Suppressor macrophage treated with lipopolysaccharide for 4 hours (primary cell): ENCODE results near the gene GRIK4.
A peak's percentile ranks its signal among the peaks of the same experiment; 100 is the strongest.

Experiments
- DNase-seq: peaks from one replicate; pipeline ENCODE4 v3.0.0-alpha.2; 2020

The GRIK4 gene

DNA sequence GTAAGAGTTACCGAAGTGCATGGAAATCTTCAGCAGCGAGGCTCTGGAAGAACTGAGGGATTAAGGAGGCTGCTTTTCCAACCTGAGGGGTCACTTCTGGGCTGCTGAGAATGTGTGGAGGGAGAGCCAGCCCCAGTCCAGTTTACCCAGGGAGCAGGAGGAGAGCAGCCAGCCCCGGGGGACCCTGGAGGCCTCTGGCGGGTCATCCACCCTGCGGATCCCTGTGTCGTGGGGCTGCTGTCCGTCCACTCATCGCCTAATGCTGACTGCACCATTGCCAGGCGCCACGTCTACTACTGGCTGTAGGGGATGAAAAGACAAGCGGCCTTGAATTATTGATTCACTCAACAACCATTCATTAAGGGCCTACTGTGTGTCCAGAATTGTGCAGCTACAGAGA lies 283.6 kb downstream of the GRIK4 start:
- DNase-seq: no peak

DNA sequence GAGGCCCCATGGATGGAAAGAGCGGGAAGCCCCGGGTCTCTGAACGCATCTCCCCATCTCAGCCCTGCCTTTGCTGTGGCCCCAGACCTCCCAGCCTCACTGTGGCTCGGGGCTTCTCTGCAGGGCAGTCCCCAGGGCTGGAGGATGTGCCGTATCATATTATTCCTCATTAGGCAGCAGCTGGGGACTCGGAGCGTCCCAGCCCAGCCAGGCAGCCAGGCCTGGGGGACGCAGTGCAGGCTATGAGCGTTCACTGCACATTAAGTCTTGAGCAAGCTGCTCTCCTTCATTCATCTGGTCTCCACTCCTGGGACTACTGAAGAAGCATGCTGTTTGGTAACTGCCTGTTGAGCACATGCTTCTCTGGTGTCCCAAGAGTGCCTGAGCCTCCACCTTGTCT lies 285.6 kb downstream of the GRIK4 start:
- DNase-seq: no peak

DNA sequence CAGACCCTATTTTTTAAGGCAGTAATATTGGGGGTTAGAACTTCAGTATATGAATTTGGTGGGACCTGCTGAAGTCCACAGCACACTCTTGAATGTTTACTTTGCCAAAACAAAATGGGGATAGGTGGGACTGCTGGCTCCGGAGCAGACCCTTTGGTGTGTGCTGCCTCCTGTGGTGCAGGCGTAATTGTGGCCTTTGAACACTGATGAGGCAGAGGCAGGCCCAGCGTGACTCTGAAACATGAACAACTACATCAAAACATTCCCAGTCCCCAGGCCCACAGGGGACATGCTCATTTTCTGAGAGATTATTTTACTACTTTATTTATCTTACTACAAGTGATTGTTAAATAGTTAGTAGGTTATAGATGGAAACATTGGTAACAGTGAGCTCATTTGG lies 287.3 kb downstream of the GRIK4 start:
- DNase-seq: no peak

DNA sequence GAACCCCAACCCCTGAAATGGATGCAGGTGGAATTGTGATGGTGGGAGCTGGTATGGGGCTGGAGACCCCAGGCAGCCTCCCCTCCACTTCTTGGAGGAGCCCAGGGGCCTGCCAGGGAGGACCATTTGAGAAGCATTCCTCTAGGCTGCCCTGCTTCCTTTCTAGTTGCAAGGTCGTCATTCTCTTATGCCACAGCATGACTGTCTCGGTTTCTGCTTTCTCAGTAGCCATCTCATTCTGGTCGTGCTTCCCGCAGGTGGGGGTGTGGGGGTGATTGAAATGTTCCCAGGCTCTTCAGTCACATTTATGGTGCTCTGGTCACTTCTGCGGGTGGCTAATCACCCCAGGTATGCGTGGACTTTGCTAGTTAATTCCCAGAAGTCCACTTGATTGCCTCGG lies 288.7 kb downstream of the GRIK4 start:
- DNase-seq: no peak

DNA sequence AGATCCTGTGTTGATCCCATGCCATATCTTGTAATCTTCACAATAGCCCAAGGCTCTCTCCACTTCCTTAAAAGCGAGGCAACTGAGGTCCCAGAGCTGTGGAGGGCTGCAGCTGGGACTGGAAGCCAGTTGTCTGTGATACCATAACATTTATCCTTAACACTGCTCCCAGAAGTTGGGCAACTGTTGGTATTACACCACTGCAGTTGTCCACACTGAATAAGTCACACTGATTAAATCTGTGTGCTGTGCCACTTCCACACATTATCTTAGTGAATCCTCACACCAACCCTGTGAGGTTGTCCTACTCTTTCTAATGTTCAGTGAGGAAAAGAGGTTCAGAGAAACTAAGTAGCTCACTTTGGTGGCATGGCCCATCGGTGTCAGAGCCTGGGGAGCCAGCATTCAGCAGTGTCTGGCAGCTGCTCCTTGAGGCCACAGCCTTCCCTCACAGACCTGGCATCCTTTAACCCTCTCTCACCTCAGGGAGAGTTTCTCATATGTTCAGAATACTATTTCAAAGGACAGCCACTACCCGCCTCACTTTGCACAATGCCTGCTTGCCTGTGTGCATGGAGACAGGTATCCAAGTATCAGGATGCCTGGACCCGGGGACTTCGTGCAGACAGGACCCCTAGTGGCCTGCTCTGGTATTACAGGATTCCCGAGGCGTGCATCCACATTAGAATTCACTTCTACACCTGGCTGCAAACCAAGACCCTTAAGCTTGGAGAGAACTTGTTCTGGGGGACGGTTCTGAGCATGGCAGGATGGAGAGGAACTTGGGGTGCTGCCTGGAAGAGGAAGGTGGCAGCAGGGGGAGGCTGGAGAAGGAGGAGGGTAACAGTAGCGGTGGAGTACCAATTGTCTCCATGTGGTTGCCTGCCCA lies 290.5 kb downstream of the GRIK4 start:
- DNase-seq: peak; percentile 53

DNA sequence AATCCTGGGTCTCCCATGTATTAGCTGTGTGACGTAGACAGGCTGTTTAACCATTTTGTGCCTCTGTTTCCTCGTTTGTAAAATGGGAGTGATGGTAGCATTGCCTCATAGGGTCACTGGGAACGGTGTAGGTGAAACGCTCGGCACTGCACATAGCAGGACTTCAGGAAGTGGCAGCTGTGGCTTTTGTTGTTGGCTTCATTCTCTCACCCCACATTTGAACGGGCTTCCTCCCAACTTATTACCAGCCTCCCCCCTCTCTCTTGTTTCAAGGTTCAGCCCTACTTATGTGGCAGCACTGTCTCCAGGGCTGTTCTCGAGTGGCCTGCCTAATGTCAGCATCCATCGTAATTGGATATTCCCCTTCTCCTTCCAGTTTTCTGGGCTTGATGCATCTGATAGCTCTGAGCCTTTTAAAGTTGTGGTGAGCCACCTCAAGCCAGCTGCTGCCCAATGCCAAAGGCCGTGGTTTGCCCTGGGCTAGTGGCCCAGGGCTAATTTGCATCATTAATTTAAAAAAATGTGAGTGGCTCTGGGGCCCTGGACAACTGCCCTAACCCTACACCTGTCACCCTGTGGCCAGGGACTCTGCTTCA lies 294.5 kb downstream of the GRIK4 start:
- no peak for DNase-seq

DNA sequence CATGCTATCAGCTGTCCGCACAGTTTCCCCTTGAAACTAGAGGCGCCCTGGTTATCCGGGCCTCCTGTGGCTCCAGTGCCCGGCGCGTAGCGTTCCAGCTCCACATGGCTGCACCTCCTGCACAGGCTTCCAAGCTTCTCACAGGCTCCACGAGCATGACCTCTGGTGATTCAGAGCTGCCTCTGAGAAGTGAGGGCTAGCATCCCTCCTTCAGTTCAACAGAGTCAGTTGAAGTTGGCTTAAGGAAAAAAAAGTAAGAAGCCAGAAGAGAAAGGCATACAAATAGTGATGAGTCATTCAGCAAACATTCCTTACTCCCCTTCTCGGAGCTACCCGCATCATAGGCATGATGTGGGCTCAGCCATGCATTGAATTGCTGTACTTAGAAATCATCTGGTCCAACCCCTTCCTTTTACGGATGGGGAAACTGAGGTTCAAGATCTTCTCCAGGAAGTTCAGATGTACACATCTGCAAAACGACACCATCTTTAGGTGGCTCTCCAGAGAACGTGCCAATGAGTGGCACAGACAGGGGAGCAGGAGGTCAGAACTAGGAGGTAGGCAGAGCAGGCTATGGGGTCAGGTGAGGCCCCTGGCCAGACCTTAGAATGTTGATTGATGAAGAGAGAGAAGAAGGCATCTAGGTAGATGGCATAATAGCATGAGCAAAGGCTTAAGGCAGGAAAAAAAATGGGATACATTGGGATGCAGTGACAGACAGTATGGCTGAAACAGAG lies 296.0 kb downstream of the GRIK4 start:
- DNase-seq: no peak

DNA sequence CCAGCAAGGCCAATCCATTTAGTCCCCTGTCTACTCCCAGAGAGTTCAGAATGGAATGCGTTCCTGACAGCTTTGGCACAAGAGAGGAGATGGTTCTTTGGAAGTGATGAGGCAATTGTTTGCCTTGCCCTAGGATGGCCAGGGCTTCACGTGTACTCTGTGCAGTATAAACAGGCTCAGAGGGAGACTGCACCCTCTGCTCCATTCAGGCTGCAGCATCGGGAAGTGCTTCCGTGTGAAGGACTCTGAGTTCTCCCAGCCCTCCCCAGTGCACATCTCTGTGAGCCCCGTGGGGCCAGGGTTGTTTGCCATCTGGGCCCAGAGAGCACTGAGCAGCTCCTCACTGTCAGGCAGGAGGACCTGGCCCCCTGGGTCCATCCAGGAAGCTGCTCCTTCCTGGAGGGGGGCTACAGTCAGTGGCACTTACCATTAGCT lies 297.1 kb downstream of the GRIK4 start:
- no peak for DNase-seq

DNA sequence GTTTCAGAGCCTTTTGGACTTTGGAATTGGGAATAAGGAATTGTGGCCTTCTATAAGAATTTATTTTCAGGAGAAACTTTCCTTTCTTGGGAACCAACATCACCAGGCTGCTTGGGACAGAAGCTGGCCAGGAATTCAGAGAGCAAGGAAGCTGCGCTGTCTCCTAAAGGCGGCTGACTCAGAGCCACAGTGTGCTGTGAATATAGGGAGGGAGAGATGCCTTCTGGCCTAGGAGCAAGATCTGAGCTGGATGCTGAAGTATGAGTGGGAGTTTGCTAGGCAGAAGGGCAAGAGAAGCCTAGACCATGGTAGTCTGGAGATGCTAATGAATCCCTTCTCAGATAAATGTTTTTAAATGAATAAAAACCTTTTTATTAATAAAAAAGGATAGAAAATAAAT lies 298.7 kb downstream of the GRIK4 start:
- DNase-seq: no peak

DNA sequence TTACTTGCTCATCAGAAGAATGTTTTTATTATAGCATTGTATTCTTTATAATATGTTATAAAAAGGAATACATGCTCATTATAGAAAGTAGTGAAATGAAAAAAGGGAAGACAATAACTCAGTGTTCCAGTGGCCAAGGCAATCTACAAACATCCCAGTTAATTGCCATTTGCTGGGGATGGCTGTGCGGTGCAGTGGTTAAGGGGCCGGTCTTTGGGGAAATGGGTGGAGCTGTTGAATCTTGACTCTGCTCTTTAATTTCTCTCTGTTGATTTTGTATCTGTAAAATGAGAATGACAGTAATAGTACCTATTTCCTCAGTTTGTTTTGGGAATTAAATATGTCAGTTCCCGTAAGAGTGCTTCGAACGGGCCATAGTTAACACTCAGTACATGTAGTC lies 299.7 kb downstream of the GRIK4 start:
- no peak for DNase-seq

DNA sequence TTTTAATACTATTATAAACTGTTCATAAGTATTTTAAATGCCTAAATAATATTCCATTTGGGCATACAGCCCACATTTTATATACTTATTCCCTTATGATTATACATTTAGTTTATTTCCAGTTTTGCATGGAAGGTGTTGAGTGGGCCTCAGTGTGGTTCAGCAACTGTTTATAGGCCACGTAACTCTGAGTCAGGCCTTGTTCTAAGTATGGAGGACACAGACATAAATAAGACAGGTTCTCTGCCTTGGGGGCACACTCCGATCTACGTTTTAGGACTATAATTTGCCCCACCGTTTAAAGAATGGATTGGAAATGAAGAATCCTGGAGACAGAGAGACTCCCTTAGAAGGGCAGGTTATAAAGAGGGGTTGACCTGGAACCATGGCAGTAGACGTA lies 300.2 kb downstream of the GRIK4 start:
- DNase-seq: no peak

DNA sequence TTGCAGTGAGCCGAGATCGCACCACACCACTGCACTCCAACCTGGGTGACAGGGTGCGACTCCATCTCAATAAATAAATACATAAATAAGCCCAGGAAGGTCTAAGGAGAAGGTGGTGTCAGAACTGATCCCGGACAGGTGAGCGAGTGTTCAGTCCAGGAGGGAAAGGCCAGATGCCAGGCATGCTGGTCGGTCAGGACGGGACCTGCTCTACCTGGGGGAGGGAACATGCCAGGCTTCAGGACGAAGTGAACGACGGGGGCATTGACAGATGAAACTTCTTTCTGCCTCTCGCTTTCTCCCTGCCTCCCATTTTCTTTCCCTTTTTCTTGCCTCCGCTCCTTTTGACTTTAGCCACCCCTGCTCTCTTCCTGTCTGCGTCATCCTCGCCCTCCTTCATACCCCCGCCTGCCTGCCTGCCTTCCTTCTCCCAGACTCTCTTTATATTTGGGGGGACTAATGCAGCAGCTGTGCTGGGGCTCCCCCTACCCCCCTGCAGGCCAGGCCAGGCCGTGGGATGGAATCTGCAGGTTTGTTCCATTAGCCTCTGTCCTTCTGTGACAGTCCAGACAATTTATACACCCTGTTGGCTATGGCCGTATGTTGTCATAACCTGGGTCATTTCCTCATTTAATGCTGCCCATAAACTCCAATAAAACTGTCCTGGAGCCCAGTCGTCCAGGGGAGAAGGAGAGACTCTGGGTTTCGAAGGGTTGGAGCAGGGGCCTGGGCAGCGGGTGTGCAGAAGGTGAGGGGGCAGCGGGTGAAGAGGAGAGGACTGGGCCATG lies 303.2 kb downstream of the GRIK4 start:
- no peak for DNase-seq

DNA sequence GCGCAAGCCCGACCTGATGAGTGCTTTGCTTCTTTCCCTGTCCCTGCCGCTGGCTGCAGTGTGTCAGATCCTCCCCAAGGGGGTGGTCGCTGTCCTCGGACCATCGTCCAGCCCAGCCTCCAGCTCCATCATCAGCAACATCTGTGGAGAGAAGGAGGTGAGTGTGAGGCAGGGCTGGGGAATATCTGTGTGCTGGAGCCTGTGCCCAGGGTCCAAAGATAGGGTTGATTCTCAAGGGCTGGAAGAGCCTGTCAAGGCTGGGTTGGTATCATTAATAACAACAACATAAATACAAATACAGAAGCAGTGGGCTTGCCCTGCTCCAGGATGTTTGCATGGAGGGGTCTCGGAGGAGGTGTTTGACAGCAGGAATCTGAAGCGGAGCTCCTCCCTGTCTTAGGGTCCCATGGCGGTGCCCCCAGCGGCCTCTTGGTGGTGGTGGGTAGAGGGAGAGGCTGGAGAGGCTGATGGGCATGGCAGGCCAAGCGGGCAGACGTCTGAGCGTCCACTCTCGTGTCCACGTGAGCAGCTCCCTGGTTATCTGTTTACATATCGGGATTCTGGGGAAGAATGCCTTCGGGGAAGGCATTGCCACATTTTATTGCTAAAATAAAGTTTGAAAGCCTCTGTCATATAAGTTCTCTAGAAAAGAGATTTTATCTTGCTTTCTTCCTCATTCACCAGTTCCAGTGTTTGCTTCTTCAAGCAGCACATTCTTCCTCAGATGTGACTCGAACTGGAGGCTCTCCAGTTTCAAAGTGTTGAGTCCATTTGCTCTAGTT lies 304.0 kb downstream of the GRIK4 start:
- no peak for DNase-seq

DNA sequence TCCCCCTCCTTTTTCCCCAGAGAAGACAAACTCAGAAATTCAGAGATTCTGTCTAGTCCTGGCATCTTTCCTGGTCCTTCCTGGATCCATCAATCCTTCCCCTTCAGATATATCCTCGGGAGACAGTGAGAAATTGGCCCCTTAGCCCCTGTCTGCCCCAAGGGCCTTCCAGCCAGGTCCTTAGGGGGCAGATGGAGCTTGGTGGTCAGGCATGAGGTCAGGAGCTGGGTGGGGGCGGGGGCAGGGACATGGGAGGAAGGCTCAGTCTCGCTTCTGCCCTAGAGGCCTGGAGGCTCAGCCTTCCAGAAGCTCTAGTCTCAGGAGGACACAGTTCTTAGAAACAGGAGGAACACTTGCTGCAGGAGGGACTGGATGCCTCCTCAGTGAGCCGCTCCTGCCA lies 304.6 kb downstream of the GRIK4 start:
- DNase-seq: no peak

DNA sequence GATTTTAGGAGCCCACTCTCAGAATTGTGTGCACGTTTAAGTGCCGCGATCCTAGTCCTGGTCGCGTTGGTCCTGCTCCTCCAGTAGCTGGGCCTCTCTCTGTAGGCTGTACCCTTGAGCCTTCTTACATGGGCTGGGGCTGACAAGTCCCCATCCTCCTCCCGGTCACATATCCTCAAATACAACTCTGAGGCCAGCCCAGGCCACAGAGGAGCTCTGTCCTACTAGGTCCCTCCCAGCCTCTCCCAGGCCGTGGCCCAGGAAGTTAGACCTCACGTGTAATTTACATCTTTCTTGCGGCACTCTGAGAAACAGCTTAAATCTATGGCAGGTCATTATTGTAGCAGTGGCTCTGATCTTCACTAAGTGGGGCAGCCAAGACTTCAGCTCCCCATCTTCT lies 305.2 kb downstream of the GRIK4 start:
- DNase-seq: no peak

DNA sequence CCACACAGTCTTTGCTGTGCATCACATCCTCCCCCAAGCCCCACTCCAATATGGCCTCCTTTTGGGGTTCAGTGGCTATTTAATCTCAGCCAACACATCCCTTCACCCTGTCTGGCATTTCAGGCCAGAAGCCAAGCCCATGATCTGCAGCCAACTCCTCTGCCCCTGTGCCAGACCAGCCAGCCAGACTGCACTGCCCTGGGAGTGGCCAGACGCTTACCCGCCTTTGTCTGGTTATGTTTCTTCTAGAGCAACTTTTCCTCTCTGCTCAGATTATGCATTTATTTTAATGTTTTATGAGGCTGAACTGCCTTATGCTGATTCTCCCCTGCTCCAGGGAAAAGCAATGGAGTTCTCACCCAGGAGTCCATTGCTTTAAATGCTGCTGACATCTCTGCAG lies 305.6 kb downstream of the GRIK4 start:
- DNase-seq: no peak

DNA sequence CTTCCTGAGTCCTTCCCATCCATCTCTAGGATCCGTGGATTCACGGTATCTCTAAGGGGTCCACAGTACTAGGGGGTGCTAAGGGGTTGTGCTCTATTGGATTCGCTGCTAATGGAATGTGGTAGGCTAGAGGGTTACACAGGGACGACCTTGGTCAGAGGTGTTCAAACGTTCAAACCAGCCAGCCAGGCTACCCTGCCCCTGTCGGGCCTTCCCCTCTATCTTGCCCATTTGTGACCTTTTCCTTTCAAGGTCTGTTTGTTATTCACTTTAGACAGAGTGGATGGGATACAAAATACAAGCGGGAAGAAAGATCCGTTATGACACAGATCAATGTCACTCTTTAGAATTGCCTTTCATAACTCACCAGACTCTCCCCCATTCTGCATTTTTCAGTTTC lies 306.5 kb downstream of the GRIK4 start:
- DNase-seq: no peak

DNA sequence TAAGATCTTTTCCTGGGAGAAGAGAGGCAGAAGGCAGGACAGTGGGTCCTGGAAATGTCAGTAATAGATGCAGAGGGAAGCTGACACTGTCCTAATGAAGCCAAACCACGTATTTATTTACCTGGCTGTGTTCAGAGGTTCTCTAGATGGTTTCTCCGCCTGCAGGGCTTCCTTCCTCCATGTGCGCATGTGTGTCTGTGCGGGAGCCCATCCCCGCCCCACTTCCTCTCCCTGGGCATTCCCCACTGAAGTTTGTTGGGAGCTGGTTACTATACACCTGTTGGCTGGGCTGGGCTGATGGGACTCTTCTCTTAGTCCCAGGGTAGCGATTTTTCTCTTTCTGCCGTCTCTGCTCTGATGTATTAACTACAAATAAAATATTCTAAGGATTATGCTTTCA lies 307.5 kb downstream of the GRIK4 start:
- no peak for DNase-seq

DNA sequence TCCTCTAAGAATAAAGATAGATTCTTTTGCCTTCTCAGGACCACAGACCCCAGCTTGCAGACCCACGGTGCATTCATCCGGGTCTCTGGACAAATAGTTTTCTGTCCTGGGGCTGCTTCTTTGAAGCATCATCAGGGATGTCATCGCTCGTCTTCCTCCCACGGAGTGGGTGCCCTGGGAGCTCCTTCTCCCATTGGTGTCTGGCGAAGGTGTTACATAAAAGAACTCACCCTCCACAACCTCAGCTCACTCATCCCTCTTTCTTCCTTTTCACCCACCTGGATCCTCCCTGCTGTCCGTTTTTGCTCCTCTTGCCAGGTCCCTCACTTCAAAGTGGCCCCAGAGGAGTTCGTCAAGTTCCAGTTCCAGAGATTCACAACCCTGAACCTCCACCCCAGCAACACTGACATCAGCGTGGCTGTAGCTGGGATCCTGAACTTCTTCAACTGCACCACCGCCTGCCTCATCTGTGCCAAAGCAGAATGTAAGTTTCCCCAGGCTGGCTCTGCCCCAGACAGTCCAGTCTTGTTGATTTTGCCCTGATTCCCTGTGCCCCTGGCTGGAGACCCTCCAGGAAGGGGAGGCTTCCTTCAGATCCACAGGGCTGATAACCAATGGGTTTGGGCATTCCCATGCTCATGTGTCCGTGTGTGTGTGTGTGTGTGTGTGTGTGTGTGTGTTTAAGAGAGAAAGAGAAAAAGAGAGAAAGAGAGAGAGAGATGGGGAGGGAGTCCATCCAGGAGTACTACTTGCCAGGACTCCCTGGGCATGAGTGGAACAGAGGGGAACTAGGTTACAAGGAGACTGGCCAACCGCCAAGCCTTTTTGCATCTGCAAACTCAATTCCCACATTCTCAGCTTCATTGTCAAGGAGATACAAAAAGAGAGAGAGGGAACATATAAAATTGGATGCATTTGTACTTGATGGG lies 308.2 kb downstream of the GRIK4 start:
- no peak for DNase-seq

DNA sequence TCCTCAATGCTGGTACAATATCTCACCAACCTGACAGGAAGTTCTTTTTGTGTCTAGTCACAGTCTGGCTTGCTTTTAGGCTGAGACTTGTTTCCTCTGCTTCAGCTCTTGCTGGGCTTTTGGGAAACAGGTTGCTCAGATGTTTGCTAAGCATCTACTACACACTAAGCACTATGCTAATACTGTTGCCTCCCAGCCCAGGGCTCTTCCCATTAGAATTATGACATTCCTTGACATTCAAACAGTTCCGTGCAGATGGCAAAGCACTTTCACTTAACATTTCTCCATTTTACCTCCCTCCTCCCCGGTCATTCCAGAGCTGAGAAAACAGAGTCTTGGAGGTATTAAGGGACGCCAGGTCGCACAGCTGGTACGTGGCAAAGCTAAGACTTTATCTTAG lies 311.6 kb downstream of the GRIK4 start:
- no peak for DNase-seq

DNA sequence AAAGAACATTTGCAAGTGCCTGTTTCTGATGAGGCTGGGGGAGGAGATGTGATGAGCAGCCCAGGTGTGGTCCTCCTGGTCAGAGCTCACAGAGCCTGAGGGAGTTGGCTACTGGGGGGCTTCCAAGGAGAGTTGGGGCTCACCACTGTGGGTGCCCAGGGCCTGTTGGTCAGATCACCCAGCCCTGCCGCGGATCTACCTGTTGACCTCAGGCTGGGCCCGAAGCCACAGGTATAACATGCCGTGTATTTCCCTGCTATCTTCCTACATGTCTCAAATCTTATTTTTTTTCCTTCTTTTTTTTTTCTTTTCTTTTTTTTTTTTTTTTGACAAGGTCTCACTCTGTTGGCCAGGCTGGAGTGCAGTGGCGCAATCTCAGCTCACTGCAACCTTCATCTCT lies 312.7 kb downstream of the GRIK4 start:
- DNase-seq: no peak
